Measurements from ENCODE around the gene FBXO10. TPM values are rescaled to one million over a fixed set of nuclear protein-coding genes. Genes with fewer than 3 reads are reported as not detected.

Gene FBXO10
- total RNA-seq, 1 donor from 2014 or later, result 5.9 TPM

DNA sequence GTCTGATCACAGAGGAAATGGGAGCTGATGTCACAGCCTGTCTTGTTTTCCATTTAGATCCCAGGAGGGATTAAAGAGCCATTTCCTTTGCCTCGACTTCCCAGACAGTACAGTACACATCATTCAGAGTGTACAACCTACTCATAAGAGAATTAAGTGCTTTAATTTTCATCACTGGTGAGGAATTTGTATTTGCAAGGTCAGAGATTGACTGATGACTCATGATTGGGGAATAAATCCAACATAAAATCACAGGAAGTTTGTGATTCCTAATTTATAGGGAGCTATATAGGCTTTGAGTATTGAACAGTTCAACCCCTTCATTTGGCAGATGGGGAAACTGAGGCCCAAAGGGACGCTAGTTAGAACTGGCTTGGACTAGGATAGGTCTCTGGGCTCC lies 20.3 kb upstream of the FBXO10 start:
- intact Hi-C loops (cut with DNase I), result no loop called here
- no peak for DNase-seq (ENCODE audit: low spot score)

DNA sequence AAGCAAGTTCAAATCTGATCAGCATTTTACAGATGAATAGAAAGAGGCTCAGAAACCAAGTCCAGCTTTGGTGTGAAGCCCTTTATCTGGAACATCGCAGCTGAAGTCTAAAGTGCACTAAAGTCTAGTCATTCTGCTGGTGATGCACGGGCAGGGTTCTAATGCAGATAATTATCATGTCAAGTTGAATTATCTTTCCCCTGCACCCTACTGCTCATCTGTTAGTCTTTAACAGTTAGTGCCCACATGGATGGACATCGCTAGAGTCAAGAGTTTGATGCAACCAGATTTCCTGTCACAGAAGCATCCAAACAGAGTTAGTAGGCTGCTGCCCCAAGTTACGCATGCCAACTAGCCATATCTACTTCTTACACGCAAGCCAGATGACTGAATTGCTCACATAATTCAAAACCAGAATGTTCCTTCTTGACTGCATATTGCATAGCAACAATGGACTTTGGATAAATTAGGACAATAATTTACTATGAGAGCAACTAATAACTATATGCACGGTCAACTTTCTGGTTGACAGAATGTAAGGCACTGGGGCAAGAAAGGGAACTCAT lies 17.8 kb upstream of the FBXO10 start:
- no peak for DNase-seq (ENCODE audit: low spot score)

DNA sequence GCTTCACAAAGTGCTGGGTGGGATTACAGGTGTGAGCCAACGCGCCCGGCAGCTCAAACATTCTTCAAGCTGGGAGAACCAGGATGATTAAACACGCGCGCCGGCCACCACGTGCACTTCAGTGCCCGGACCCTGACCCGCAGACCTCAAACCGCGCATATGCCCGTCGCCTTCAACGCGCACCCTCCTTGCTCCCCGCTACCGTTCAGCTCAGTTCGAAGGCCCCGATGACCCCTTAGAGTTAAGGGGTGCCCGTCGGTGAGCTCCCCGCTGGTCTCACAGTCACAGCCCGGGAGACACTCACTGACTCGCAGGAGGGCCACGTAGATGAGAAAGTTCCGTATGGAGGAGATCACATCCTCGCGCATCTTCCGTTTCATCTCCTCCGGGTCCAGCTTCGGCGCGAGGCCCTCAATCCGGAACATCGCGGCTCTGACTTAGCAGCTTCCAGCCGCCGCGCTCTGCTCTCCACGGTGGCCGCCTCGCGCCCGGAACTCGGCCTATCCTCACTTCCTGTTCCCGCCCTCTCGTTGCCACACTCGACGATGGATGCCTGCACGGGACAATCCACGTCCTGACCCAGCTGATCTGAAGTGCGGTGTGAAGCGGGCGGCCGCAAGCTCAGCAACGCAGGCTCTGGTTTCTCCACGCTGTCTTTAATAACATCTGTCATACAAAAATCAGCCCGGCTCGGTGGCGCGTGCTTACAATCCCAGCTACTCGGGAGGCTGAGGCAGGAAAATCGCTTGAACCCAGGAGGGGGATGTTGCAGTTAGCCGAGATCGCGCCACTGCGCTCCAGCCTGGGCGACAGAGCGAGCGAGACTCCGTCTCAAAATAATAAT lies 16.1 kb upstream of the FBXO10 start, which contains the start of gene TOMM5:
Gene TOMM5 (minus strand): TSS at position 490 of the 844 bp plus-strand sequence. CDS start 65 bp downstream, at position 425.
- DNase-seq (ENCODE audit: low spot score), result peak; percentile 98
- intact Hi-C loops (cut with DNase I), result loop anchor here (1.0 to 5.0 kb wide), 4 partner anchors 17 to 370 kb away; partner anchors contain the start of genes DCAF10 and POLR1E

More for the DNA sequence above, 17.8 kb upstream of the FBXO10 start:
- intact Hi-C loops (cut with DNase I), result loop anchor here (5.0 kb wide), 3 partner anchors 107 to 368 kb away; partner anchors contain the start of genes DCAF10 and POLR1E

DNA sequence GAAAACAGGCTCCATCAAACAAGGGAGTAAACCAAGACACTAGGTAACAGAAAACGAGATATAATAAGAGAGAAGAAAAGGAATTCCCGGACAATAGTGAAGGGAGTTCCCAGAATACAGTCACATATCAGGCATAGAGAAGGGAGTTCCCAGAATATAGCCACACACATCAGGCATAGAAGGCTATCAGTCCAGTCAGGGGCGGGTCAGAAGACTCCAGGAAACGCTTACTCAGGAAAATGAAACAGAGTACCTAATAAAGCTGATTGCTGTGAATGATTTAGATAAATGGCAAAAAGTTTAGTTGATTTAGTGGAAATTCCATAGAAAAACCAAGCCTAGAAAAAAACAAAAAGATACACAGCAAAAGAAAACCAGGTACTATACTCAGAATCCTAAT lies 11.3 kb upstream of the FBXO10 start:
- DNase-seq (ENCODE audit: low spot score), result no peak
- intact Hi-C loops (cut with DNase I), result loop anchor here (10.0 kb wide), 1 partner anchor 157 kb away; no protein-coding TSS in a partner anchor

DNA sequence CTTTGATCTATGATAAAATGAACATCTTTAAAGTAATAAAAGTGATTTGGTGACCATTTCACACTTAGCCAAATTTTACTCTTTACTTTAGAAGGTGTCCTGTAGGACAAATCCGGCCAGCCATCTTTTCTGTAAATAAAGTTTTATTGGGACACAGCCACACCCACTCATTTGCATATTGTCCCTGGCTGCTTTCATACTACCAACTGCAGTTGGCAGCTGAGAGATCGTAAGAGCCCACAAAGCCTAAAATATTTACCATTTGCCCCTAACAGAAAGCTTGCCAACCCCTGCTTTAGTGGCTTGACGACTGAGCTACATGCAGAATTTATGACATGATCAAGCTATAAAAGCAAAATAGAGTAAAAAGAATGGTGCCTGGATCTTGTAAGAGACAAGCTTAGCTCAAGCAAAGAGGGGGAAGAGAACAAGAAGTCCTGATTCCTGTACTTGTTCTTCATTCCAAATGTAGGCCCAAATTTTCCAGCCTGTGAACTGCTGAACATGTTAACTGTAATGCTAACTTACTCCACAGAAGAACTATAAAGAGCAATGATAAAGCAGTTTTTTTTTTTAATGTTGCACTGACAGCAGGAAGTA lies 7.4 kb upstream of the FBXO10 start:
- no peak for DNase-seq (ENCODE audit: low spot score)
- intact Hi-C loops (cut with DNase I), result loop anchor here (10.0 kb wide), 1 partner anchor 161 kb away; no protein-coding TSS in a partner anchor

DNA sequence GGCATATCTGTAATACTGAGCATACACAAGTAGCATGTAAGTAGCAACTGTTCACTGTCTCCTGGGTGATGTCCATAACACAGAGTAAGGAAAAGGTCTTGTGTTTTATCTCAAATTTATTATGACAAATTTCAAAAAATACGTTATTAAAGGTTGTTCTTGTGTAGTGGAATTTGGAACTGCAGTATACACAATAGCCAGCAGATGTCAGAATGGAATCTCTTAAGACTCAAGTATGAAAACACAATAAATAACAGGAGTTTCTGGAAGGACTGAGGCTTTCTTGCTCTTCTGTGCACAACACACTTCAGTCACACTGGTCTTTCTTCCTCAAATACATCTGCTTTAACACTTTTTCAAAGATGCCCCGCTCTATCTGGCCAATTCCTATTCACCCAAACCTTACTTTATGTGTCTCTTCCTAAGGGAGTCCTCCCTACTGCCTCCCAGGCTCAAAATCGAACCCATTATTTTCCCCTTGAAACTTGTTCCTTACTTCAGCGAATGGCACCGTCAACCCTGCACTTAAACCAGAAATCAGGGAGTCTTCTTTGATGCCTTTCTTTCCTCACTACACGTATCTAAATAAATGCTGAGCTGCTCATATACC lies 6.5 kb upstream of the FBXO10 start:
- no peak for DNase-seq (ENCODE audit: low spot score)
- intact Hi-C loops (cut with DNase I), result loop anchor here (10.0 kb wide), 1 partner anchor 162 kb away; no protein-coding TSS in a partner anchor

DNA sequence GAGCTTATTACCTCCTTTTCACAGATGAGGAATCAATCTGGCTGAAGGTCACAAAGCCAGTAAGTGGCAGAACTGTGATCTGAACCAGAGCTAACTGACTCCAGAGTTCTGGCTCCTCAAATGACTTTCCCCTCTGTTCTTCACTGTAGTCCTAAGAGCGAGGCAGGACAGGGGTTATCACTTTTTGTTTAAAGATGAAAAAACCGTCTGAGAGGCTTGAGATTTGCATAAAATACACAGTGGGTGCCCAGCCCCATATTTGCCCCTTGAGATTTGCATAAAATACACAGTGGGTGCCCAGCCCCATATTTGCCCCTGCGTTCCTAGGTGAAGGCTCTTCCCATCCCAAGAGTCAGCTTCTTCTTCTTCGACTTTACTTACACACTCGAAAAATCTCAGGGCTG lies 667 bp downstream of the FBXO10 start:
- intact Hi-C loops (cut with DNase I), result loop anchor here (1.0 to 10.0 kb wide), 4 partner anchors 17 to 151 kb away; partner anchors contain the start of genes GRHPR, POLR1E and TOMM5
- no peak for DNase-seq (ENCODE audit: low spot score)

DNA sequence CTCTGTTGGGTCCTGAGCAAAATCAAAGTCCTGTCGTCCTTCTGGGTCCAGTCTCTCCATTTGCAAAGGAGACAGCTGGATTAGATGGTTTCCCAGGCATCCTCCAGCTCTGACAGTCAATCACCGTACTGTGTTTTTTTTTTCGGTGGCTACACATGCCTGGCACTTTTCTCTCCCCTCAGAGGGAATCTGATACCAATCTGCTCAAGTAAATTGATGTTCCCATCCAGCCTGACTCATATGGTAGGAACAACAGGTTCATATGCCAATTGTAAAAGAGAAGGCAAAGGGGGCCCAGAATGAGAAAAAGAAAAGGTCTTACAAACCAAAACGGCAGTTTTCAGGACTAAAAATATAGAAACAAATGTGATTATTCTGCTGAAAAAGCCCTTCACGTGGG lies 1.2 kb downstream of the FBXO10 start:
- no peak for DNase-seq (ENCODE audit: low spot score)
- intact Hi-C loops (cut with DNase I), result loop anchor here (1.0 to 10.0 kb wide), 4 partner anchors 17 to 150 kb away; partner anchors contain the start of genes GRHPR, POLR1E and TOMM5

DNA sequence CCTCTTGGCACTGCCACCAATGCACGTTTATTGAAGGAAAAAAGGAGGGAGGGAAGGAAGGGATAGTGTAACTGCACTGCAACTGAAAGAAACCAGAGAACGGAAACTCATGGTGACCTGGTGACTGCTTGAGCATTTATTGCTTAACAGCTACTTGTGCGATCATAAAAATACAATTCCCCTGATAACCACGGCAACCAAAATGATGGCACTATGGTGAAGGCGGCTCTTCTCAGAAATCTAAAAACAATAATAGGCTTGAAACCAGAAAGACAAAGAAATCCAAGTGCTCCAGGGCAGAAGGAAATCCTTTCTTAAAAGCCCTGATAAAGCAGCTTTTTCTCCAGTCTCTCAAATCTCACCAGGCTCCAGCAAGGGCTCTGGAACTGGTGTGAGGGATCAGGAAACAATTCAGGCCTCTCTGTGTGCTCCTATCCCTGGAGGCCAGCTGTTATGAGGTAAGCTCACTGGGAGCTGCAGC lies 1.9 kb downstream of the FBXO10 start:
- intact Hi-C loops (cut with DNase I), result loop anchor here (2.0 to 10.0 kb wide), 2 partner anchors 29 to 149 kb away; partner anchors contain the start of gene GRHPR
- DNase-seq (ENCODE audit: low spot score), result no peak

DNA sequence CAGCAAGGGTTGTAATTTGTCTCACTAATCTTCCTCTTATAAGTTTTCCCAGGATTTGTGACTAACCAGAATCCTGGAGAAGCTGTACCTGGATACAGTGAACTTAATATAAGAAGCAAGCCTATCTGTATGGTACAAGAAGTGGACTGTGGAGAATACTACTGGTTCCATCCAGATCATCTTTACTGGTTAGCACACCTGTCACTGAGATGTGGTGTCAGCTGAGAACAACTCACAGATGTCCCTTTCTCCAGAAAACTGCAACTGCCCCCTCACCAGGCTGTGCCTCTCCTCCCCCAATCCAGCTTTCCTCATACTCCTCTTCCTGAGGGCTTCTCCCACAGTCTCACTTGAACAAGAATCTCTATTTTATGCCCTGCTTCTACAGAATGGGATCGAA lies 4.9 kb downstream of the FBXO10 start:
- intact Hi-C loops (cut with DNase I), result loop anchor here (10.0 kb wide), 1 partner anchor 146 kb away; the partner anchor contains the start of gene GRHPR
- DNase-seq (ENCODE audit: low spot score), result no peak

DNA sequence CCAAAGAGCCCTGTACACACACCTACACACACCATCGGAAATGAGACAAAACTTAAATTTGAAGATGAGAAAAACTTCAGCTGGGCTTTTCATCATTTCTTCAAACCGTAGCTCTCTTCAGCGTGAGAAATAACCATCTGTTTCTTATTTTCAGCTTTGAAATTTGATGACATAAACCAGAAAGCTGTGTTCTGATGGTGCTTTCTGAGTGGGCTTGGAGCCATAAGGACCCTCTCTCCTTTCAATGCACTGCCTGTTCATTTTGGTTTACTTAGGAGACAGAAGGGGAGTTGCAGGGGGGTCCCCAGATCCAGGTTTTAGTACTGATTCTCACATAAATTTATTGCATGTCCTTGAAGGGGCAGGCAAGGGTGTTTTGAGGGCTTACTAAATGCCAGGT lies 9.5 kb downstream of the FBXO10 start:
- no peak for DNase-seq (ENCODE audit: low spot score)
- intact Hi-C loops (cut with DNase I), result no loop called here

DNA sequence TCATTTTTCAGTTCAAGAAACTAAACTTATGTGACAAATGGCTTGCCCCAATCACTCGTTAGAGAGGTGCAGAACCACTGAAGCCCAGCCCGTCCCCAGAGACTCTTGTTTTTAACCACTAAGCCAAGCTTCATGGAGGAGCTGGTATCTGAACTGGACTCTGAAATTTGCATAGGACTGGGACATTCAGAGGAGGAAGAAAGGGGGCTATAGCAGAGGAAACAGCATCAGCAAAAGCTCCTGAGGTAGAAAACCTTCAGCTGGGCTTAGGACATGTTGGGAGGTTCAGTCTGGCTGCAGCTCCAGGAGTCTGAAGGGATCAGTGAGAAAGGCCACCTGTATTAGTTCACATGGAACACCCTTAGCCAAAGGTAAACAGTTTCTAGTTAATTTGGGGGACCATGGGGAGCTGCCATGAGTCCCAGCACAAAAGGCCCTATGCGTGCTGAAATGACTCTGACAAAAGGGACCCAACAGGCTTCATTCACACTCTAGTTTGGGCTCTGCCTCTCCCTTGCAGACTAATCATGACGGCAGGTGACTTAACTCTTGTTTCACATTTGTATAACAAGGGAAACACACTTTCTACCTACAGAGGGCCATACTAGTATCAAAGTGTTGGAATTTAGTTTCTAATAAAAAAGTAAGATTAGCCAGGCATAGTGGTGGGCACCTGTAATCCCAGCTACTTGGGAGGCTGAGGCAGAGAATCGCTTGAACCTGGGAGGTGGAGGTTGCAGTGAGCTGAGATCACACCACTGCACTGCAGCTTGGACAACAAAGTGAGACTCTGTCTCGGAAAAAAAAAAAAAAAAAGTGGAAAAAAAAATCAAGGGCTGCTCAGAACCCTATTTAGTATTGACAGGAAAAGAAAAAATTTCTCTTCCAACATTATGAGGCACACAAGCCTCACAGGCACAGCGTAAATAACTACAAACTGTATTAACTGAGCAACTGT lies 10.2 kb downstream of the FBXO10 start:
- intact Hi-C loops (cut with DNase I), result no loop called here
- no peak for DNase-seq (ENCODE audit: low spot score)

DNA sequence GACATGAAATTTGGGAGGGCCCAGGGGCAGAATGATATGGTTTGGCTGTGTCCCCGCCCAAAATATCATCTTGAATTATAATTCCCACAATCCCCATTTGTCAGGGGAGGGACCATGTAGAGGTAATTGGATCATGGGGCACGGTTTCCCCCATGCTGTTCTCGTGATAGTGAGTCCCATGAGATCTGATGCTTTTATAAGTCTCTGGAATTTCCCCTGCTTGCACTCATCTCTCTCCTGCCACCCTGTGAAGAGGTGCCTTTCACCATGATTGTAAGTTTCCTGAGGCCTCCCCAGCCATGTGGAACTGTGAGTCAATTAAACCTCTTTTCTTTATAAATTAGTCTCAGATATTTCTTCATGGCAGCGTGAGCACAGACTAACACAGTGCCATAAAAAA lies 11.3 kb downstream of the FBXO10 start:
- no peak for DNase-seq (ENCODE audit: low spot score)
- intact Hi-C loops (cut with DNase I), result no loop called here

DNA sequence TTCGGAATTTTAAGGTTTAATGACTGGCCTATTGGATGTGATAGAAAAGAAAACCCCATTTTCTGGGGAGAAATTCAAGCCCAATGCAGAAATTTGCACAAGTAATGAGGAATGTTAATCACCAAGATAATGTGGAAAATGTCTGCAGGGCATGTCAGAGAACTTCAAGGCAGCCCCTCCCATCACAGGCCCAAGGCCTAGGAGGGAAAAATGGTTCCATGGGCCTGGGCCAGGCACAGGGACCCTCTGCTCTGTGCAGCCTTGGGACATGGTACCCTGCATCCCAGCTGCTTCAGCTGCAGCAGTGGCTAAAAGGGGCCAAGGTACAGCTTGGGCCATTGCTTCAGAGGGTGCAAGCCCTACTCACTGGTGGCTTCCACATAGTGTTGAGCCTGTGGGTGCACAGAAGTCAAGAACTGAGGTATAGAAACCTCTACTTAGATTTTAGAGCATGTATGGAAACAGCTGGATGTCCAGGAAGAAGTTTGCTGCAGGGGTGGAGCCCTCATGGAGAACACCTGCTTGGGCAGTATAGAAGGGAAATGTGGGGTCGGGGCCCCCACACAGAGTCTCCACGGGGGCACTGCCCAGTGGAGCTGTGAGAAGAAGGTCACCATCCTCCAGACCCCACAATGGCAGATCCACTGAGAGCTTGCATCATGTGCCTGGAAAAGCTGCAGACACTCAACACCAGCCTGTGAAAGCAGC lies 12.2 kb downstream of the FBXO10 start:
- intact Hi-C loops (cut with DNase I), result no loop called here
- DNase-seq (ENCODE audit: low spot score), result no peak

DNA sequence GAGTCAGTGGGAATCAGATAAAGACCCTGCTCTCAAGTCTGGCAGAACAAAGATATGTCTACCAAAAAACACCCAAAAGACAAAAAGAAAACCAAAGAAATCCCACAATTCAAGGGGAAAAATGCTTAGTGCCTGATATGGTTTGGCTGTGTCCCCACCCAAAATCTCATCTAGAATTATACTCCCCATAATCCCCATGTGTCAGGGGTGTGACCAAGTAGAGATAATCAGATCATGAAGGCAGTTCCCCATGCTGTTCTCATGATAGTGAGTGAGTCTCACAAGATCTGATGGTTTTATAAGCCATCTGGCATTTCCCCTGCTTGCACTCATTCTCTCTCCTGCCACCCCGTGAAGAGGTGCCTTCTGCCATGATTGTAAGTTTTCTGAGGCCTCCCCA lies 13.4 kb downstream of the FBXO10 start:
- DNase-seq (ENCODE audit: low spot score), result no peak
- intact Hi-C loops (cut with DNase I), result no loop called here

DNA sequence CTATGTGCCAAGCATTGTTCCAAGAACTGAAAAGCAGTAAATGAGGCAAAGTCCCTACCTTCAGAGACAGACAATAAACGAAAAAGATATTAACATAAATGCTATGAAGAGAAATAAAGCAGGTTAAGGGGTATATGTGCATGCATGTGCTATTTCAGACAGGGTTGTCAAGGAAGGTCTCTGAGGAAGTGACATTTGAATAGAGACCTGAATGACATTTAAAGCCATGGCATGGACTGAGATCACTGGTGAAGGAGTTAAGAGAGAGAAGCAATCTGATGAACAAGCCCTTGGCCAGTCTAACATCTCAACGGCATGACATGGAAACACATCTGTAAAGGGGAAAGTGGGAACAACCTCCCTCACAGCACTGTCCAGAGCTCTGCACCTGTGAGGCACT lies 14.5 kb downstream of the FBXO10 start:
- no peak for DNase-seq (ENCODE audit: low spot score)

DNA sequence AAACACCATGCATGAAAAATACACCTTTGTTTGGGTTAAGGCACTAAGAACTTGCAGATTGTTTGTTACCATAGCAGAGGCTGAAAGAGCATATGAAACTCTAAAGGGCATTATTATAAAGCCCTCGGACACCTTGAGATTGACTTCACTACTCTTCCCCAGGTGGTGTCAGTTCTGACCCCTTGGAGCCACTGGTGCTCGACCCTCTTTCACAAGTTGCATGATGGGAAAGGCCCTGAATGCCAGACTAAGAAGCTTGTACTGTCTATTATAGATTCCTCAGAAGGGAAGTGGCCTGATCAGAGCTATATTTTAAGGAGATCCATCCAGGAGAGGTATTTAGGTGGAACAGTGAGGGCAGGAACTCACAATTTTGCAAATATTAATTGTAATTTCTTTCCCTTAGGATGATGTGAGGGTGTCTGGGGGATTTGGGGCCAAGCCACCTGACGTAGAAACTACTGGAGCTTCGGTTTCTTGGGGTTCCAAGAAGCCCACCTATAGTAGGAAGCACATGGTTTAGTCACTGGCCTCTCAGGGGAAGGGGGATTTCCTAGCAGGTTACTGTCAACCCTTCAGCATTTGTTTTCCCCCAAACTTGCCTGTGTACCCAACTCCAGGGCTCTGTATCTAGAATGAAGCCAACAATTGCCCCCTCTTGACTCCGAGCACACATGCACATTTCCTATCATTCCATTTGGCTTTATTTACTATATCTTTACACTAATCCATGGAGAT lies 16.2 kb downstream of the FBXO10 start:
- DNase-seq (ENCODE audit: low spot score), result no peak
- intact Hi-C loops (cut with DNase I), result no loop called here

More for the DNA sequence above, 14.5 kb downstream of the FBXO10 start:
- intact Hi-C loops (cut with DNase I), result no loop called here
